DMS153 (cell line): ENCODE measurements around the gene KSR1.

Experiments used
- DNase-seq: peaks from one replicate; lab custom pipeline; 2025; lab: John Stamatoyannopoulos, UW

Gene KSR1

GRCh38 chr17:27473748-27474609 lies 17.7 kb downstream of the KSR1 start:
- DNase-seq = peak; percentile 56

GRCh38 chr17:27475070-27475673 lies 18.9 kb downstream of the KSR1 start:
- no peak for DNase-seq

- DNase-seq = no peak
Observed at GRCh38 chr17:27475981-27476895, 20.0 kb downstream of the KSR1 start.

DNA sequence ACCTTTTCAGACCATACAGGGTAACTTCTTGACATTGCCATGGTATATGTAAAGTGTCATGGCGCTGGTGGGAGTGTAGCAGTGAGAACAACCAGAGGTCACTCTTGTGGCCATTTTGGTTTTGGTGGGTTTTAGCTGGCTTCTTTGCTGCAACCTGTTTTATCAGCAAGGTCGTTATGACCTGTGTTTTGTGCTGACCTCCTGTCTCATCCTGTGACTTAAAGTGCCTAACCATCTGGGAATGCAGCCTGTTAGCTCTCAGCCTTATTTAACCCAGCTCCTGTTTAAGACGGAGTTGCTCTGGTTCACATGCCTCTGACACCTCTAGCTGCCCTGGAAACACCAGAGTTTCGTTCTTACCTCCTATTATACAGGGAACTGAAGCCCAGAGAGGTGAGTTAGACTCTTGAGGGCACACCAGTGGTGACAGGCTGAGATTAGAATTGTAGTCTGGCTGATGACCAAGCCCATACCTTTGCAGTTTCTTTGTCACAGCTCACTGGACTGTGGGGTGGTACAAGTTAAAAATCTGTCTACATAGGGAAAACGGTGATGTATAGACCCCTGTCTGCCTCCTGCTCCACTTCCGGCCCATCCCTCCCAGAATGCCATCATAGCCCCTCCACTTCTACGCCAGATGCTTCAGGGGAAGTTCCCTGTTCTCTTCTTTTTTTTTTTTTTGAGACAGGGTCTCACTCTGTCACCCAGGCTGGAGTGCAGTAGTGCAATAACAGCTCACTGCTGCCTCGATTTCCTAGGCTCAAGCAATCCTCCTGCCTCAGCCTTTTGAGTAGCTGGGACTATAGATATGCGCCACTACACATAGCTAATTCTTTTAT lies 21.0 kb downstream of the KSR1 start:
- DNase-seq = no peak

DNA sequence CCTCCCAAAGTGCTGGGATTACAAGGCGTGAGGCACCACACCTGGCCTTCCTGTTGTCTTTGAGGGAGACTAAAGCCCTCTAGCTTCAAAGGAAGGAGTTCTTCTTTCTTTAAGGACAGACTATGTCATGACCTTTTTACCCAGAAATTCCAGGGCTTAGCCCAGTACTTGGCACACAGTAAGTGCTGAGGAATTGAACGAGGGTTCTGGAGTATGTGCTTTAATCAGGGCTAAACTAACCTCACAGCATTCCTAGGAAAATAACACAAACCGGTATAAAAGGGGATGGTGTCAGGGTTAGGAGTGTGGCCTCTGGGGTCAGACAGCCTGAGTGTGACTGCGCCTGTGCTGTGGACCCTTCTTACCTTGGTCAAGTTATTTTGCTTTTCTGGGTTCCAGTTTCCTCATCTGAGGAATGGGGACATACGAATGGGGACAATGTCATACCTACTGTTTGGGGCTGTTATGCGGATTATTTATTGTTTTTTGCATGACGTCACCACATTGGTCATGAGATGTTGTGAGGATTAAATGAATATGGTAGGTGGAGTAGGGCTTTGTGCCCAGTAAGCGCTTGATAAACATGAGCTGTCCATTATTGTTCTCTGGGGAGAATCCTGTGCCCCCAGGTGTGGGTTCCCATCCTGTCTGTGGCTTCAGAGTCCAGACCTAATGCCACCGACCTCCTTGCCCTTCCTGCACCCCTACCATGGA lies 21.9 kb downstream of the KSR1 start:
- DNase-seq = no peak

GRCh38 chr17:27478901-27479538 lies 22.8 kb downstream of the KSR1 start:
- DNase-seq = no peak

DNA sequence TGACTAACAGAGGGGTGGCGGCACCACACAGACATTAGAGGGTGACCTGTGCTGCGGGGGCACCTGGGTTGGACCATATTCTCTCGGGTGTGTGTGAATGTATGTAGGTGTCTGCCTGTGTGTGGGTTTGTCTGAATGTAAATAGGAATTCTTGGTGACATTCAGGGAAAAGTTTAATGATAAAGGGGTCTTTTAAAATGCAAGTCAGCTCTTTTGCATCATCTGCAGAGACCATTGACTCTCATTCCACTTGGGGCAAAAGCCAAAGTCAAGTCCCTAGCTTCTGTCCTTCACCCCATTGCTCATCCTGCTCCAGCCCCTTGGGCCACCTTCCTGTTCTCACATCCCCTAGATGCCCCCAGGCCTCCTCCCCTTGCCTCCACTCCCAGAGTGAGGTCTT lies 23.6 kb downstream of the KSR1 start:
- DNase-seq = no peak

GRCh38 chr17:27480699-27481098 lies 24.5 kb downstream of the KSR1 start:
- no peak for DNase-seq

DNA sequence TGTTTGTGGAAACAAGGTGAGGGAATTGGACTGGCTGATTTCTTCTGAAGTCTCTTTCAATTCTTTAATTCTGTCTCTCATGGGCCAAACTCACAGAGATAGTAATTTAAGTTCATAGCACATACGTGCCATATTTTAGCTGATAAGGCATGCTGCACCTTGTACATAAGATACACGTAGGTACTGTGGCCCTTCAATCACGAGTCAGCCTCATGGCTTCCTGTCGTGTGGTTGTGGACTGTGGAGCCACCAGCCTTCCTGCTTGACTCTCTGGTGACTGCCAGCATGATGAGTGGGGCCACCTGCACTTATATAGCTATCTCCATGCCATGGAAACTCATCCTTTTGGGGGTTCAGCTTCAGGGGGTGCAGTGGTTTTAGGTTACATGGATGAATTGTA lies 25.1 kb downstream of the KSR1 start:
- DNase-seq = no peak

DNA sequence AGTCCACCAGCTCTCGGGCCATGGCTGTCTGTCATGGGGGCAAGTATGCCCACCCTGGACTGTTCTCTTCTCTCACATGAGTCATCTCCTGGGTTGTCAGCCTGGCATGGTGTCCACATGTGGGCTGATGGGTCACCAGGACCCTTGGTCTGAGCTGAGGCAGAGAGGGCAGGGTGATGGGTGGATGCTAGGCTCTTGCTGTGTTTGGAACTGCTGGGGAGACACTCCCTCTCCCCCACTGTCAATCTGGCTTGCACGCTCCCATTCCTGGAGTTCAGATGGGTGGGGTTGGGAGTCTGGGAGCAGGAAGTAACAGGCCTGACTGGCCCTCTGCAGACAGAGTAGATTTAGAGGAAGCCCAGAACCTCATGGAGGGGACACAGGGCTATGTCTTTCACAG lies 28.9 kb downstream of the KSR1 start:
- no peak for DNase-seq

DNA sequence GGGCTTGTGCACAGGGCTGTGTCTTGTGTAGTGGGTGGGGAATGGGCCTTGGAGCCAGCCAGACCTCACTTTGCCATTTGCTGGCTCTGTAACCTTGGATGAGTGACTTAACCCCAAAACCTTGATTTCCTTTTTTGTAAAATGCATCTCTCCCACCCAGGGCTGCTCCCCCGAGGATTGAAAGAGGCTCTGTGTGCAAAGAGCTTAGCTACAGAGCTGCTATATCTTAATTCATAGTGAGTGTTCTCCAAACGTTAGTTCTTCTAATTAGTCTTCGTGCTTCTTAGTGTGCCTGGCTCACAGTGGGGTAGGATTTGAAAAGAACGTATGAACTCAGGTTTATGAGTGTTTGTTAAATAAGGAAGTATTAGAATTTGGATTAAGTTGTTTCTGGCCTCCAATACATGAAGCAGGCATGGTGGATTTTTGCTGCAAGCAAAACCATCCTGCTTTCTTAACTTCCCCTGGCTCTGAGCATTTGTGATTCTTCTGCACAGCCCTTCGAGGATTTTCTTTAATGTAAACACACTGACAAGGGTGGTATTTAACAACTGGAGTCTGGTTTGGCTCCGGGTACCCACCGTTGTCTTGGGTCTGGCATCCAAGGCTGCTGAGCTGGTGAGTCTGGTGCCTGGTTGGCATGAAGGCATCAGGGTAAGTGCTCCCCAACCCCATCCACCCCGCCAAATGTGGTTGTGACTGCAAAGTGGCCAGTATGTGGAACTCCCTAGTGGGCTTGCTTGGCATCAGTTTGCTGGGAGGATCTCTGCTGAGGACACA lies 29.7 kb downstream of the KSR1 start:
- DNase-seq = no peak

DNA sequence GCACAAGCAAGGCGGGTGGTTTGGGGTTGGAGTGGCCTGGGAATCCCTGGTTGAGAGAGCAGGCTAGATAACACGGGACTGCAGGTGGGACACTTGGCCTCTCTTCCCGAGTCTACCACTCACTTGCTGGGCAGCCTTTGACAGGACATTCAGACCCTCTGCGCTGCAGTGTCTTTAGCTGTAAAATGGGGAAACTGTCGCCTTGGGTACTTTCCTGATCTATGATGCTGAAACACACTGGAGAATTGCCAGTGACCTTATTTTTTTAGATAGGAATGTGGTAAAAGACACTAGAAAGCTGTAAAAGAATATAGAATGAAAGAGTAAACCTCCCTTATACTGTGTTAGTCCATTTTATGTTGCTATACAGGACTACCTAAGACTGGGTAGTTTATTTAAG lies 30.5 kb downstream of the KSR1 start:
- no peak for DNase-seq

DNA sequence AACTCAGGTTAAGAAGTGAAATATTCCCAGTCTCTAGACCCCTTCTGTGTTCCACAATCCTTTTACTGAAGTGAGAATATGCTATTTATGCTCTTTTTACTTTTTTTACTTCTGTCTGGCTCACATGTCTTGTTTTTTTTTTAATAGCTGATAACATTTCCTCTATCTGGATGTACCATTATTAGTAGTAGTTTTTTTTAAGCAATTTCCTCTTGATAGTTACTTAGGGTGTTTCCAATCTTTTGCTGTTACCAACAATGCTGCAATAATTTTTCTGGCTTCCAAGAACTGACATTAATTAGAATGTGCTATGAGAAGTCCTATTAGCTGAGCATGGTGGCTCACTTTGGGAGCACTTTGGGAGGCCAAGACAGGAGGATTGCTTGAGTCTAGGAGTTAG lies 32.0 kb downstream of the KSR1 start:
- DNase-seq = no peak

- no peak for DNase-seq
Observed at GRCh38 chr17:27489045-27489715, 32.9 kb downstream of the KSR1 start.

DNA sequence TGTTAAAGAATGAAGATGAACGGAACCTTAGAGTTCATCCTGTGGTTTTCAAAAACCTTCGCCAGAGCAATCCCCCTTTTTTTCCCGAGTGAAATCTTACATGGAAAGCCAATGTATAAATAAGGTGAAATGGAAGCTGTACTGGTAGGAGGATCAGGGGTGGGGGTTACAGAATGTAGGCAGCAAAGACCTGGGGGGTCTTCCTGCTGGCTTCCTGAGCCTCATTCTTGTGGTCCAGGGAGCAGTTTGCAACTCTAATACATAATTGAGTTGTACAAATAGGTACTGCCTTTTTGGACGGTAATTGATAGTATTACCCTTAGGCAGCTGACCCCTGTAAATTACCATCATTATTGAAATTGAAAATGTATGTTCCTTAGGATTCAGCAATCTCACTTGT lies 34.1 kb downstream of the KSR1 start:
- DNase-seq = no peak

DNA sequence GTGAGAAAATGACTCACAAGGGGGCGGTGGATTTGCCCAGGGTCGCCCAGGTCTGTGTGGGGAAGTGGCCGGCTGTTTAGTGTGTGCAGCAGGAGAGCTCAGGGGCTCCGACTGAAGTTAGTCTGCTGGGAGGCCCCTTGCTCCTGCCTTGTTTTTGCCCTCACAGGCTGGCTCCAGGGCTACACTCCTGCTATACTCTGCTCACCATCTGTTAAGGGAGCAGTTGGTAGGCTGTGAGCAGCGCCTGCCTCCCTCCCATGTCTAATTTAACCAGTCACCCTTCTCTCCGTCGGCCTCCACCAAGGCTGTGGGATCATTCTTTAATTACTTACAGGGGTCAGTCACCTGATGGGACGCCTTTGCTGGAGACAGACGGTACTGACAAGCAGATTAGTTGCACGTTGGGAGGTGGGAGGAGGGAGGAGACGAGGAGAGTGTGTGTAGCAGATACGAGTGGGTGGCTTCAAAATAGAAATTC lies 35.5 kb downstream of the KSR1 start:
- no peak for DNase-seq

DNA sequence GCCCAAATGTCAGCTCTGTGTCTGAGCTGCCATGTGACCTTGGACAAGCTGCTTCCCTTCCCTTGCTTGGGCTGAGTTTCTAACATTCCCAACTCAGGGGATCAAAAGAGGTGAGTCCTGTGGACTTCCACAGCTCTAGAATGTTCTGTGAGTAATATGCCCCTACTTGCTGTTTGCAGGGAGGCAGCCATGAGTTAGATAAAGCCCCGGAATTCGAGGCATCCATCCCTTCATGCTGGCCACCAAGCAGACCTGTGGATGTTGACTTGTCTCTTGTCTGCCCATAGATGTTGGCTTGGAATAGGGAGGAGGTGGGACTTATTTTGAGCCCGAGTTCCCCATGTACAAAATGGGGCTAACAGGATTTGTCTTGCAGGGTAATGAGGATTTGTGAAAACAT lies 36.2 kb downstream of the KSR1 start:
- no peak for DNase-seq

DNA sequence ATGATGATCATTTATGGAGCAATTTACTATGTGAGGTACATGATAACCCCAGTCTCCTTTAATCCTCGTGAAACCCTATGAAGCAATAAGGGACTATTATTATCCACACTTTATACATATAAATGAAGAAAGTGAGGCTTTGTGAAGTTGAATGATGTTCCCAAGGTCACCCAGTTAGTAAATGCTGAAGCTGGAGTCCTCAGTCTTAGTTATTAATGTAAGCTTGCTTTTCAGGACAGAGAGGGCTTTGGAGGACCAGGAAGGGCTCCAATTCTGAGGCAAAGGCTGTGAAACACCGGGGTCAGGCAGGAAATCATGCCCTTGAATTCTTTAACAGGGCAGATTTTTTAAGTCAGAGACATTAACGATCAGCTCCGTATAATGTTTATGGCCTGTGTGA lies 36.8 kb downstream of the KSR1 start:
- no peak for DNase-seq
